Tibial nerve (tissue), 4 donors: ENCODE measurements around the gene CRABP2.

Experiments
- CTCF ChIP-seq, 5 experiments: fragments of 200-600 bp in 3 of 5; fragments of 450-650 bp in 2 of 5; sonication (generic) in 3 of 5; IDR thresholded peaks; one replicate each; pipeline ENCODE4 v1.5.1; 2016 to 2019; ENCODE audit warnings: antibody characterized with exemption in 5 of 5, mild to moderate bottlenecking in 3 of 5, moderate library complexity in 2 of 5
- EP300 ChIP-seq, 2 donors: sonication (generic); formaldehyde crosslinking; IDR thresholded peaks; one replicate each; pipeline ENCODE4 v1.6.1; 2017; ENCODE audit warnings: antibody characterized with exemption in 2 of 2, mild to moderate bottlenecking in 1 of 2
- POLR2A ChIP-seq, 2 donors: fragments of 450-650 bp; IDR thresholded peaks; one replicate each; pipeline ENCODE4 v1.6.1; 2017; ENCODE audit warnings: antibody characterized with exemption in 2 of 2, mild to moderate bottlenecking in 2 of 2, moderate library complexity in 2 of 2

GRCh38 chr1:156692441-156692924 lies 12.9 kb downstream of the CRABP2 start:
- no peak for TF ChIP-seq POLR2A (IDR thresholded peaks at IDR 0.05)
- TF ChIP-seq CTCF (IDR thresholded peaks at IDR 0.05) = no peak
- no peak for TF ChIP-seq EP300 (IDR thresholded peaks at IDR 0.05)
